Fibroblast of skin of back (primary cell): ENCODE measurements around the gene VPS51.
"Not testable (repeated sequence)": the region's sequence is repeated elsewhere in the genome, so short reads cannot be mapped to it uniquely, and the experiment has no call there.

Source experiments
- DNase-seq: peaks from one replicate; pipeline ENCODE4 v3.0.0-alpha.2; 2013

The VPS51 gene

DNA sequence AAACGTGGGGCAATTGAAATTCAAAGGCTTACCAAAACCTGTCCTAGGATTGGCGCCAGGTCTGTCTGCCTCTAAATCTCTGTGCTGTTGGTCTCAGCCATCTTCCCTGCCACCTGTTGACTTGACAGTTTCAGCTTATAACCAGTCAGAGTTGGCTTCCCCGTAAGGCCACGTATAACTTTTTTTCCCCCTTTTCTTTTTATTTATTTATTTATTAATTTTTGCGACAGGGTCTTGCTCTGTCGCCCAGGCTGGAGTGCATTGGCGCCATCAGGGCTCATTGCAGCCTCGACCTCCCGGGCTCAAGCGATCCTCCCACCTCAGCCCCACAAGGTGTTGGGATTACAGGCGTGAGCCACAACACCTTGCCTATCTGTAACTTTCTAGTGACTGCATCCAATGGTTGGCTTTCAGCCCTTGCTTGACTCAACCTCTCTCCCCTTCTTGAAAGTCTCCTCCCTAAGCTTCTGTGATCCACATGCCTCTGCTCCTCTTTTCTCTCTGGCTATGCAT lies 39.7 kb downstream of the VPS51 start:
- DNase-seq, result no peak

DNA sequence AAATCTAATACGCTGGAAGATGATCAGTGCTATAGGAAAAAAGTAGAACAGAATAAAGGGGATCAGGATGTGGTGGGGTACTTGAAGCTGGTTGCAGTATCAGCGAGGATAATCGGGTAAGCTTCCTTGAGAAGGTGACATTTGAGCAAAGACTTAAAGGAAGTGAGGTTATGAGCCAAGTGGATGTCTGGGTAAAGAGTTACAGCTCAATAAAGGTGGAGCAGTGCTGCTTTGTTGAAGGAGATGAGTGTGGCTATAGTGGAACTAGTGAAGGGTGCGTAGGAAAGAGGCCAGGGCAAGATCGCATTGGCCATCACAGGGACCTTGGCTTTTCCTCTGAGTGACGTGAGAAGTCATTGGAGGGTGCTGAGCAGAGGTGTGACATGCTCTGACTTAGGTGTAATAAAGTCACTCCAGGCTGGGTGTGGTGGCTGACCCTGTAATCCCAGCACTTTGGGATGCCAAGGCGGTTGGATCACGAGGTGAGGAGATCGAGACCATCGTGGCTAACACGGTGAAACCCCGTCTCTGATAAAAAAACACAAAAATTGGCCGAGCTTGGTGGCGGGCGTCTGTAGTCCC lies 40.6 kb downstream of the VPS51 start:
- DNase-seq, result no peak

DNA sequence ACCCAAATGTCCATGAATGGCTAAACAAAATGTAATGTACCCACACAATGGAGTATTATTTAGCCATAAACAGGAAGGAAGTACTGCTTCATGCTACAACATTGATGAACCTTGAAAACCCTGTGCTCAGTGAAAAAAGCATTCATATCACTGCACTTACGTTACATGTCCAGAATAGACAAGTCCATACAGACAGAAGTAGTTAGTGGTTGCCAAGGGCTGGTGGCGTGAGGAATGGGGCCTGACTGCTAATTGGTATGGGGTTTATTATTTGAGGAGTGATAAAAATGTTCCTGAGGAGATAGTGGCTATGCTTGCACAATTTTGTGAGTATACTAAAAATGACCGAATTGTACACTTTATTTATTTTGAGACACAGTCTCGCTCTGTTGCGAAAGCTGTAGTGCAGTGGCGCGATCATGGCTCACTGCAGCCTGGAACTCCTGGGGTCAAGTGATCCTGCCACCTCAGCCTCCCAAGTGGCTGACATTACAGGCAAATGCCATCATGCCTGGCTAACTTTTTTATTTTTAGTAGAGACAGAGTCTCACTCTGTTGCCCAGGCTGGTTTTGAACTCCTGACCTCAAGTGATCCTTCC lies 46.0 kb downstream of the VPS51 start:
- DNase-seq, result no peak

DNA sequence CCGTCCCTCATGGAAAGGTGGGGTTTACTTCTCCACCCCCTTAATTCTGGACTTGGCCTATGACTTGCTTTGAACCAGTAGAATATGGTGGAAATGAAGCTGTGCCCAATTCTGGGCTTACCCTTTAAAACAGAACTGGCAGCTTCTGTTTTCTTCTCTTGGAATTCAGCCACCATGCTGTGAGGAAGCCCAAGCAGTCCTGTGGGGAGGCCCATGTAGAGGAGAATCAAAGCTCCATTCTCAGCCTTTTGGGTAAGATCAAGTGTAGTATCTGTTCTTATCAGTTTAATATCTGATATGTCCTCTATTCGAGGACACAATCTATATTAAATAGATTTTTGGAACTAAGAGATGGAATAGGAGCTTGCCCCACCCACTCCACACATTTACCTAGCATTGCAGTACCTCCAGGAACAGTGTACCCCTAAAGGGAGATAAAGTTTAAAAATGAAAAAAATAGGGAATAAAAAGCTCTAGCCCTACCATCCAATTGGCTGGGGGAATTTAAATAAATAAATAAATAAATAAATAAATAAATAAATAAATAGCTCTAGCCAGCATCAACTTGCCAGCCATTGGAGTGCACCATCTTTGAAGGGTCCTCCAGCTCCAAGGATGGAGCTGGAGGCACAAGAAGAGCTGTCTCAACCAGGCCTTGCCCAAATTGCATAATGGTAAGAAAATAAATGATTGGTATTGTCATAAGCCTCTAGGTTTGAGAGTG lies 51.5 kb downstream of the VPS51 start:
- DNase-seq, result no peak

DNA sequence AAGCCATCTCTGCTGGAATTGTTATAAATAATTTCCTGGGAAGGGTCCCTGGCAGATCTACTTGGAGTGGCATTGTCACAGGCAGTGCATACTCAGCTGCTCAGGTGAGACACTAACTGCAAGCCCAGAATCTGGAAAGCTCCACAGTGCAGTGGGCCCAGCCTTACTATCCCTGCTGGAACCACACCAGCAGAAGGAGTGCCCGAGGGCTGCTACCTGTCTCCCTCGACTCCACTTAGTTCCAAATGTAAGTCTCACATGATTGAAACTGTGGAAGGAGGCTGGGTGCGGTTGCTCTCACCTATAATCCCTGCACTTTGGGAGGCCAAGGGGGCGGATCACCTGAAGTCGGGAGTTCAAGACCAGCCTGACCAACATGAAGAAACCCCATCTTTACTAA lies 52.6 kb downstream of the VPS51 start:
- no peak for DNase-seq

DNA sequence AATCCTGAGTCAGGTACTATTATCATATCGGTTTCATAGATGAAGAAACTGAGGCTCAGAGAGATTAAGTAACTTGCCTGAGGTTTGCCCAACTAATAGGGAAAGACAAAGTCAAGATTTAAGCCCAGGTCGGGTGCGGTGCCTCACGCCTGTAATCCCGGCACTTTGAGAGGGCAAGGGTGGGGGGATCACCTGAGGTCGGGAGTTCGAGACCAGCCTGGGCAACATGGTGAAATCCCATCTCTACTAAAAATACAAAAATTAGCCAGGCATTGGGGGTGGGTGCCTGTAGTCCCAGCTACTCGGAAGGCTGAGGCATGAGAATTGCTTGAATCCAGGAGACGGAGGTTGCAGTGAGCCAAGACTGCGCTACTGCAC lies 54.1 kb downstream of the VPS51 start:
- DNase-seq, result not testable (repeated sequence)

DNA sequence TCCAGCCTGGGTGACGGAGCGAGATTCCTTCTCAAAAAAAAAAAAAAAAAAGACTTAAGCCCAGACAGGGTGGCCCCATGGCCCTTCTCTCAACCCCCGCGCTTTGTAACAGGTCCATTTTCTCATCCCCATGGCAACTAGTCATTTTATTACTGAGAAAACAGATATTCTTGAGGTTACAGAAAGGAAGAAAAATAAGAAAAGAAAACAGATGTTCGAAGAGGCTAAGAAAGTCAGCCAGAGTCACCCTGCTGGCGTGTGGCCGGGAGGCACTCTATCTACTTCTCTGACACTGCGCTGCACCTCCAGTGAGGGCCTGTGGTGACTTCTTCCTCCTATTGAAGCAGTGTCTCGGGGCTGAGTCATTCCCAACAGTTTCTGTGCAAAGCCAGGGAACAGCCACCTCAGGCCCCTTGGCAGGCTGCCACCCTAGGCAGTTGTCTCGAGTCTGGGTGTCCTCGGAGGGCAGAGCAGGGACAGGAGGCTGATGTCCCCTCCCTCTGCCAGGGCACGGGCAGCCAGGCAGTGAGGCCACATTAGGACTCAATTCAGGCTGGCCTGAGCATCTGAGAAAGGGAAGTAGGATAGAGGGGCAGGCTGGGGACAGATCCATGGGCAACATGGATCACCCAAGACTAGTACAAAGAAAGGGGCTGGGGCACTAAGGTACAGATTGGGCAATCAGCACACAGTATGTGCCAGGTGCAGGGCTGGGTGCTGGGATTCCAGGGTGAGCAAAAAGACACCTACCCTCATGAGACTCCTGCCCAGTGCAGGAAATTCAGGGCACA lies 54.7 kb downstream of the VPS51 start:
- peak; percentile 98 for DNase-seq

DNA sequence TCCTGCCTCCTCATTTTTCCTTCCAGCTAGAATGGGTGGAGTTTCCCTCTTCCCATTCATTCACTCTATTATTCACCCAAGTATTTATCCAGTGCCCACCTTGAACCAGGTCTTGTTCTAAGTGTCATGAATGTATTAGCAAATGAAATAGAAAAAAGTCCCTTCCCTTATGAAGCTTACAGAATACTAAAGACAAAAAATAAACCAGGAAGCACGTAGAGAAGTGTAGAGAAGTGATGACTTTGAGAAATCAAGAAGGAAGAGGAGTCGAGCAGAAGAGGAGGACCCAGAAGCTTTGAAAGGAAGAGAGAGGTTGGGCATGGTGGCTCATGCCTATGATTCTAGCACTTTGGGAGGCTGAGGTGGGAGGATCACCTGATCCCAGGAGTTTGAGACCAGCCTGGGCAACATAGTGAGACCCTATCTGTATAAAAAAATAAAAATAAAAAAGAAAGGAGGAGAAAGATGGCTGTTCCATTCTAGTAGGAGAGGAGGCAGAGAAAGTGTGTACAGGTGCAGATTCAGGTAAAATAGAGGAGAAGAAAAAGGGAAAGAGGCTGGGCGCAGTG lies 55.4 kb downstream of the VPS51 start:
- DNase-seq, result no peak

DNA sequence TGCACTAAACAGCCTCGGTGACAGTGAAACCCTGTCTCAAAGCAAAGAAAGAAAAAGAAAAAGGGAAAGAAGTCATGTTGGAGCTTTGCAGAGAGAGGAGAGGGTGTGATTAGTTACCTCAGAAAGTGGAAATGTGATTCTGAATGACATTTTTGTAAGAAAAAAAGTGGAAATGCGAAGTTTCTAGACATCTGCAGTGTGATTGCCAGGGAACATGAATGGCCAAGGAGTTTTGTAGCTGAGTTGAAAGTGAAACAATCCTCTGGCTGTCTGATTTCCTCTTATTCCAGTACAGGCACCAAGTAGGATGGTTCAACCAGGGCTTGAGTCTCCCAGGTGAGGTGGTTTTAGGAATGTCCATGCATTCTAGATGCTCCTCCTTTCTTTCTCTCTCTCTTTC lies 56.1 kb downstream of the VPS51 start:
- no peak for DNase-seq

DNA sequence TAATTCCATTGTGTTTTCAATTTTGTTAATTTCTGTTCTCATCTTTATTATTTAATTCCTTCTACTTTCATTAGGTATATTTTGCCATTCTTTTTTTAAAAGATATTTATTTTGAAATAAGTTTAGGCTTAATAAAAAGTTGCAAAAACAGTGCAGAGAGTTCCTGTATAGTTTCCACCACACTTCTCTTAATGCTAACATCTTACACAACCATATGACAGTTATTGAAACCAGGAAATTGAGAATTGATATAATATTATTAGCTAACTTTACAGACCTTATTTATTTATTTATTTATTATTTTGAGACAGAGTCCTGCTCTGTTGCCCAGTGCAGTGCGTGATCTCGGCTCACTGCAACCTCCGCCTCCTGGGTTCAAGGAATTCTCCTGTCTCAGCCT lies 60.2 kb downstream of the VPS51 start:
- no peak for DNase-seq

DNA sequence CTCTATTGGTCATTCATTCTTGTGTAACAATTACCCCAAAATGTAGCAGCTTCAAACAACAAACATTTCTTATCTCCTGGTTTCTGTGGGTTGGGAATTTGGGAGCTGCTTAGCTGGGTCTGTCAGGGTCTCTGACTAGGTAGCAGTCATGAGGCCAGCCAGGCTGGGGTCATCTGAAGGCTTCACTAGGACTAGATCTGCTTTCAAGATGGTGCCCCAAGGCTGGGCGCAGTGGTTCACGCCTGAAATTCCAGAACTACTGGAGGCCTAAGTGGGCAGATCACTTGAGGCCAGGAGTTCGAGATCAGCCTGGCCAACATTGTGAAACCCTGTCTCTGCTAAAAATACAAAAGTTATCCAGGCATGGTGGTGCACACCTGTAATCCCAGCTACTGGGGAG lies 60.9 kb downstream of the VPS51 start:
- DNase-seq, result no peak

DNA sequence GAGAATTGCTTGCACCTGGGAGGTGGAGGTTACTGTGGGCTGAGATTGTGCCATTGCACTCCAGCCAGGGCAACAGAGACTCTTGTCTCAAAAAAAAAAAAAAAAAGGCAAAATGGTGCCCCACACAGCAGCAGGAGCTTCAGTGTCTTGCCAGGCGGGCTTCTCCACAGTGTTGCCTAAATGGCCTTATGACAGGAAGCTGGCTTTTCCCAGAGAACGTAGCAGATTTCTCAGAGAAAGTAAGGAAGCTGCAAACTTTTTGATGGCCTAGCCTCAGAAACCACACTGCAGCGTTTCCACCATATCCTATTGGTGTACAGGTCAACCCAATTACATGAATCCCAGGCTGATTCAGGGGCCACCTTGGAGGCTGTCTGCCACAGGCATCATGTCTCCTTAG lies 61.3 kb downstream of the VPS51 start:
- no peak for DNase-seq

DNA sequence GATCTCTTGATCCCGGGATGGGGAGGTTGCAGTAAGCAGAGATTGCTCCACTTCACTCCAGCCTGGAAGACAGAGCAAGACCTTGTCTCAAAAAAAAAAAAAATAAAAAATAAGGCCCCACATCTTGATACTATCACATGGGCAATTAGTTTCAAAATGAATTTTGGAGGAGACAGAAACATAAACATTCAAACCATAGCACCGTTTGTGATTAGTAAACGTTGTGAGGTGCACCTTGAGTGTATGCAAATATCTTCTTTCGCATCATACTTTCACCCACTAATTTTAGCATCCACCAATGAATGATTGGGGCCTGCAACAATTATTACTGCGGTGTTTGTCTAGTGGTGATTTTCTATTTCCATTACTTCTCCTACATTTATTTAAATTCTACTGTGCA lies 63.0 kb downstream of the VPS51 start:
- no peak for DNase-seq

DNA sequence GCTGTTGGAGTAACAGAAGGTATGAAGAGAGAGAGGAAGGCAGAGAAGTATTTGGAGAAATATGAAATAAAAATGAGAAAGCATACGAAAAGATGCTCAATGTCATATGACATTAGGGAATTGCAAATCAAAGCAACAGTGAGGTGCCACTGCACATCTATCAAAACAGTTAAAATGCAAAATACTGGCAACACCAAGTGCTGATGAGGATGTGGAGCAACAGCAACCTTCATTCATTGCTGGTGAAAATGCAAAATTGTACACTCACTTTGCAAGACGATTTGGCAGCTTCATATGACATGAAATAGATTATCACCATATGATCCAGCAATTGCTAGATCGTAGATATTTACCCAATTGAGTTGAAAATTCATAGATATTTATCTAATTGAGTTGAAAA lies 64.6 kb downstream of the VPS51 start:
- DNase-seq, result no peak
